Fibroblast of the aortic adventitia (primary cell): Measurements from ENCODE around the gene BRI3BP. TPM values are rescaled to one million over a fixed set of nuclear protein-coding genes. Genes with fewer than 3 reads are reported as not detected.

ENCODE experiments used
- DNase-seq: peaks from one replicate; pipeline ENCODE4 v3.0.0-alpha.2; 2010; ENCODE audit warnings: low read depth
- H3K4me3 ChIP-seq: 2 replicates; pipeline ENCODE4 v1.5.1; 2011; ENCODE audit warnings: low read depth, mild to moderate bottlenecking, control low read depth, low read length, moderate library complexity
- total RNA-seq: library from RNA; depleted of rRNA; stranded (reverse); fragments of >200 nt; gene quantifications from 2 replicates; pipeline ENCODE4 v1.2.3, GENCODE V29; 2012; ENCODE audit warnings: low replicate concordance
- TF ChIP-seq, protein P1 (sequence below): IDR thresholded peaks from 2 replicates; pipeline ENCODE4 v1.5.1; 2011; ENCODE audit warnings: mild to moderate bottlenecking, low read length, control low read depth, inconsistent platforms; ENCODE audit not compliant: insufficient read depth

The BRI3BP gene
- total RNA-seq, 1 donor = 6.1 TPM

DNA sequence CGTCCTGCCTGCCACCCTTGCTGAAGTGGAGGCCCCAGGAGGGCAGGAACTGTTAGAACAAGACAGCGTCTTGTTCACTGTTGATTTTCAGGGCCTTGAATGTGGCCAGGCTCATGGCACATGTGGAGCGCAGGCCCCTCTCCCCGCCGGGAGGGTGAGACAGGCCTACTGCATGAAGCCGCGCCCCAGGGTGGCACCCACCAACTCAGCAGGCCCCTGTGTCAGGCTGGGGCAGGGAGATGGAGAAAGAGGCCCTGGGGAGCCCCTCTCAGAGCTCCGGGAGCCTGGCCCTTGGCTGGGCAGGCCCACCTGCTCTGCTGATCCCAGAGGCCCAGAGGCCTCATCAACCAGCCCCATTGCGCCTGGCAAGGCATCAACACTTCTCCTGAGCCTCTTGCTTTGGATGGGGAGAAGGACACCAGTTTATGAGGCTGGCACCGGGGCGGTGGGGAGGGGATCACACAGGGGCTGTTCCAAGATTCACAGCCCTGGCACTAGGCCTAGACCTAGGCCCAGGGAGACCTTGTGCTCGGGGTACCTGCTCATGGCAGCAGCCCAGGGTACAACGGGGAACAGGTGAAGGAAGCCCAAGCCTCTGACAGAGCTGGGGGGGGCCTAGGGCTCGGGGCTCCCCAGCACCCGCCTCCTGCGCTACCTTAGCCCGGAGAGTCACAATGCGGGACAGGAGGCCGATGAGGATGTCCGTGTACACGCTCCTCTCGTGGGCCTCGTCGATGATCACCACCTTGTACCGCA, 22.6 kb upstream of the BRI3BP start:
- no peak overlapping the region for H3K4me3 ChIP-seq
- TF ChIP-seq, protein P1, sequence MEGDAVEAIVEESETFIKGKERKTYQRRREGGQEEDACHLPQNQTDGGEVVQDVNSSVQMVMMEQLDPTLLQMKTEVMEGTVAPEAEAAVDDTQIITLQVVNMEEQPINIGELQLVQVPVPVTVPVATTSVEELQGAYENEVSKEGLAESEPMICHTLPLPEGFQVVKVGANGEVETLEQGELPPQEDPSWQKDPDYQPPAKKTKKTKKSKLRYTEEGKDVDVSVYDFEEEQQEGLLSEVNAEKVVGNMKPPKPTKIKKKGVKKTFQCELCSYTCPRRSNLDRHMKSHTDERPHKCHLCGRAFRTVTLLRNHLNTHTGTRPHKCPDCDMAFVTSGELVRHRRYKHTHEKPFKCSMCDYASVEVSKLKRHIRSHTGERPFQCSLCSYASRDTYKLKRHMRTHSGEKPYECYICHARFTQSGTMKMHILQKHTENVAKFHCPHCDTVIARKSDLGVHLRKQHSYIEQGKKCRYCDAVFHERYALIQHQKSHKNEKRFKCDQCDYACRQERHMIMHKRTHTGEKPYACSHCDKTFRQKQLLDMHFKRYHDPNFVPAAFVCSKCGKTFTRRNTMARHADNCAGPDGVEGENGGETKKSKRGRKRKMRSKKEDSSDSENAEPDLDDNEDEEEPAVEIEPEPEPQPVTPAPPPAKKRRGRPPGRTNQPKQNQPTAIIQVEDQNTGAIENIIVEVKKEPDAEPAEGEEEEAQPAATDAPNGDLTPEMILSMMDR = no peak
- DNase-seq = no peak

DNA sequence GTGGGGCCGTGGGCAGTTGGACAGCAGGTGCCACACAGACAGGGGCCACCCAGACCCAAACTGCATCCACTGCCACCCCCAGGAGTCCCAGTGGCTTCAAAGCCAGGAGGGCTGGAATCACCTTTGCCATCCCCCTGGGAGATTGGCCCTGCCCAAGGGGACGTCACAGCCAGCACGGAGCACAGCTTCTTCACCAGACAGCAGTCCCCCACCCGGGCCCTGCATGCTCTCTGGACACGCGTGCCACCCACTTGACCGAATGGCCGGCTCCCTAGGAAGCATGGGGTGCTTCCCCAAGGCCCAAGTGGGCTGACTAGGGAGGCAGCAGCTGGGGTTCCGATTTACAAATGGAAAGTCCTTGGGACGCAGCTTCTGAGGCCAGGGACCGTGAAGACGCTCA, 21.8 kb upstream of the BRI3BP start:
- no peak overlapping the region for H3K4me3 ChIP-seq
- DNase-seq = no peak
- TF ChIP-seq, protein P1 = no peak

DNA sequence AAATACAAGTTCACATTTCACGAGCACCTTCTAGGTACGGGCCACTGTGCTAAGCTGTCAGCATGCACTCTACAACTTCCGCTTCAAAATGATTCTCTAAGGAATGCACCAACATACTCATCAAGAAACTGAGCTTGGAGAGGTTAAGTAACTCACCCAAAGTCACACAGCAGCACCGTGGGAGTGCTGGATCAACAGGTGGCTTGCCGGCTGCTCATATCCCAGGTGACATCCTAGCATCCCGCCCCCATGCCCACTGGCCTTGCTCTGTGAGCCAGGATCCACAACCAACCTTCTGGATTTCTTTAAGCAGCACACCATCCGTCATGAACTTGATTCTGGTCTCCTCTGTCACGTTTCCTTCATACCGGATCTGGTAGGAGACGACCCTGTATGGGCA, 21.2 kb upstream of the BRI3BP start:
- TF ChIP-seq, protein P1 = no peak
- DNase-seq = no peak

DNA sequence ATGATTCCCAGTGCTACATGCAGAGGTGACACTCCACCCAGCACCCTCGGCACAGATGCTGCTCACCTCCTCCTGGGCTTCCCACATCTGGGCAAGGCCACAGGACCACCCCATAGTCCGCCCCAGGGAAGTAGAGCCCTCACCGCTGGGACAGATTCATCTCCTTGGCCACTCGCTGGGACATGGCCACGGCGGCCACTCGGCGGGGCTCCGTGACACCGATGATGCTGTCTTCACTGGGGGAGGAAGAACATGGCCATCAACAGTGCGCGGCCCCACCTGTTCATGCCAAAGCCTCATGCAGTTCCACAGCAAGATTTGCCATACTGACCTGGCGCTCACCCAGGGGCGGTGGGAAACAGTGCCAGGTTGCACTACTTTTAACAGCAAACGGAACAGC, 18.2 kb upstream of the BRI3BP start:
- no peak overlapping the region for H3K4me3 ChIP-seq
- no peak for DNase-seq
- TF ChIP-seq, protein P1 = no peak

More for the DNA sequence above, 21.2 kb upstream of the BRI3BP start:
- H3K4me3 ChIP-seq = no peak overlapping the region

DNA sequence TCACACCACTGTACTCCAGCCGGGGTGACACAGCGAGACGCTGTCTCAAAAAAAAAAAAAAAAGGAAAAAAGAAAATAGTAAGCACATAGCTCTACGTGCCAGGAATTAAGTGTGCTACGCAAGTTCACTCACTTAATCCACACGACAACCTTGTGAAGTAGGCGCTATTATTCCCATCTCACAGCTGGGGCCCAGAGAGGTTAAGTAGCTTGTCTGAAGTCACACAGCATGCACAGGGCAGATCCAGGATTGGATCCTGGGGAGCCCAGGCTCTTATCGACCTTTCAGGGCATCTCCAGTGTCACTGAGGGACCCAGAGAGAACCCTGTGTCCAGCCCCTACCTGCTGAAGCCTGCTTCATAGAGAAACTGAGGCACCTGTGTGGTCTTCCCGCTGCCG, 16.4 kb upstream of the BRI3BP start:
- no peak for DNase-seq
- TF ChIP-seq, protein P1 = no peak
- H3K4me3 ChIP-seq = no peak overlapping the region

DNA sequence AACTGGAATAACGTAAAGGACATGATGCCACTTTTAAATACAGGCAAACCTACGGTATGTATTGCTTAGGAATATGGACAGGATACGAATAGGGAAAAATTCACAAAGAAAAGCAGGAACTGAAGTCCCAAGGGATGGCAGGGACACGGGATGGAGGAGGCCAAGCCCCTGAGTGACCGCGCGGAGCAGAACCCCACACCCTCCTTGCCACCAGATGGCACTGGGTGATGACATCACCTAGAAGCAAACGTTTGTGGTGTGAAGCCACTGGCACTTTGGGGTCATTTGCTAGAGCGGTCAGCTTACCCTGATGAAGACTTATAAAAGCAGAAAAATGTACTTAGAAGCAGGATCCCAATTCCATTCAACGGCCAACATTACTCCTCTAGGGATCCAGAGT, 13.9 kb upstream of the BRI3BP start:
- DNase-seq = no peak
- TF ChIP-seq, protein P1 = no peak
- no peak overlapping the region for H3K4me3 ChIP-seq
